Neural cell (in vitro differentiated cells): ENCODE measurements around the gene TMCC2.

ENCODE experiments used
- RAD21 ChIP-seq: fragments of 450-650 bp; conservative IDR thresholded peaks from 2 replicates; pipeline ENCODE4 v1.6.1; 2014; ENCODE audit warnings: antibody characterized with exemption, mild to moderate bottlenecking, moderate library complexity
- SMC3 ChIP-seq: fragments of 450-650 bp; conservative IDR thresholded peaks from 2 replicates; pipeline ENCODE4 v1.6.1; 2014; ENCODE audit warnings: antibody characterized with exemption, mild to moderate bottlenecking, moderate library complexity; ENCODE audit not compliant: poor library complexity
- TAF1 ChIP-seq: IDR thresholded peaks from 2 replicates; pipeline ENCODE4 v1.6.1; 2012; ENCODE audit warnings: low read depth
- TF ChIP-seq, protein P1 (sequence below): fragments of 450-650 bp; IDR thresholded peaks from 2 replicates; pipeline ENCODE4 v1.5.1; 2014; ENCODE audit warnings: antibody characterized with exemption, mild to moderate bottlenecking, moderate library complexity; ENCODE audit not compliant: poor library complexity, severe bottlenecking

- TF ChIP-seq TAF1: no peak
- TF ChIP-seq, protein P1, sequence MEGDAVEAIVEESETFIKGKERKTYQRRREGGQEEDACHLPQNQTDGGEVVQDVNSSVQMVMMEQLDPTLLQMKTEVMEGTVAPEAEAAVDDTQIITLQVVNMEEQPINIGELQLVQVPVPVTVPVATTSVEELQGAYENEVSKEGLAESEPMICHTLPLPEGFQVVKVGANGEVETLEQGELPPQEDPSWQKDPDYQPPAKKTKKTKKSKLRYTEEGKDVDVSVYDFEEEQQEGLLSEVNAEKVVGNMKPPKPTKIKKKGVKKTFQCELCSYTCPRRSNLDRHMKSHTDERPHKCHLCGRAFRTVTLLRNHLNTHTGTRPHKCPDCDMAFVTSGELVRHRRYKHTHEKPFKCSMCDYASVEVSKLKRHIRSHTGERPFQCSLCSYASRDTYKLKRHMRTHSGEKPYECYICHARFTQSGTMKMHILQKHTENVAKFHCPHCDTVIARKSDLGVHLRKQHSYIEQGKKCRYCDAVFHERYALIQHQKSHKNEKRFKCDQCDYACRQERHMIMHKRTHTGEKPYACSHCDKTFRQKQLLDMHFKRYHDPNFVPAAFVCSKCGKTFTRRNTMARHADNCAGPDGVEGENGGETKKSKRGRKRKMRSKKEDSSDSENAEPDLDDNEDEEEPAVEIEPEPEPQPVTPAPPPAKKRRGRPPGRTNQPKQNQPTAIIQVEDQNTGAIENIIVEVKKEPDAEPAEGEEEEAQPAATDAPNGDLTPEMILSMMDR: no peak
- no peak for TF ChIP-seq SMC3
- TF ChIP-seq RAD21: no peak
Measured at GRCh38 chr1:205217418-205217817, 10.3 kb upstream of the TMCC2 start.
